Right renal pelvis (tissue), 4 donors: ENCODE results near the gene SHANK3. TPM values are rescaled to one million over a fixed set of nuclear protein-coding genes. Genes with fewer than 3 reads are reported as not detected.
"Not testable (repeated sequence)": the region's sequence is repeated elsewhere in the genome, so short reads cannot be mapped to it uniquely, and the experiment has no call there.

Experiments used
- DNase-seq, 4 donors: peaks; one replicate each; pipeline ENCODE4 v3.0.0-alpha.2; 2013; ENCODE audit warnings: low read depth in 4 of 4, low spot score in 3 of 4, missing footprints in 1 of 4
- polyA plus RNA-seq, 4 donors: library from polyadenylated mRNA; unstranded; fragments of 120-200 nt; gene quantifications; one replicate each; pipeline ENCODE4 v1.2.1, GENCODE V29; 2013; ENCODE audit not compliant: insufficient read length in 4 of 4

The SHANK3 gene
- polyA plus RNA-seq, 4 donors, result 13.3 to 23.2 (median 17.4) TPM

GRCh38 chr22:50643821-50644101, 28.9 kb upstream of the SHANK3 start:
- DNase-seq, result not testable (repeated sequence)

GRCh38 chr22:50653256-50653655, 19.4 kb upstream of the SHANK3 start:
- no peak for DNase-seq

- not testable (repeated sequence) for DNase-seq
Observed at GRCh38 chr22:50654664-50655063, 18.0 kb upstream of the SHANK3 start.

- DNase-seq, result no peak
Observed at GRCh38 chr22:50656122-50657070, 16.2 kb upstream of the SHANK3 start.

DNA sequence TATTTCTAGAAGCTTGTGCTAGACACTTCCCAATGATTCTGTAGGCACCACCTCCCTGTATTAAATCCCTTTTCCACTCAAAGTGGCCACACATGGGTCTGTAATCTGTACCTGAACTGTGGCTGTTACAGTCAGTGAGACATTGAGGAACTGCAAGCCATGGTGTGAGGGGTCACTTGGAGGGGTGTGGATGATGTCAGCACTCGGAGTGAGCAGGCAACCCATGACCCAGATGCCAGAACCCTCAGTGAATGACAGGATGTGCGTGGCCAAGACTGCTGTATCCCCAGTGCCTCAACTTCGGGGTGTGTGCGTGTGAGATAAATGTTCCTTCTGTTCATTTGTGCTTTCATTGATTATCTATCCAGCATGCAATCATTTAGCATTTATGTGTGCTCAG, 14.7 kb upstream of the SHANK3 start:
- no peak for DNase-seq

DNA sequence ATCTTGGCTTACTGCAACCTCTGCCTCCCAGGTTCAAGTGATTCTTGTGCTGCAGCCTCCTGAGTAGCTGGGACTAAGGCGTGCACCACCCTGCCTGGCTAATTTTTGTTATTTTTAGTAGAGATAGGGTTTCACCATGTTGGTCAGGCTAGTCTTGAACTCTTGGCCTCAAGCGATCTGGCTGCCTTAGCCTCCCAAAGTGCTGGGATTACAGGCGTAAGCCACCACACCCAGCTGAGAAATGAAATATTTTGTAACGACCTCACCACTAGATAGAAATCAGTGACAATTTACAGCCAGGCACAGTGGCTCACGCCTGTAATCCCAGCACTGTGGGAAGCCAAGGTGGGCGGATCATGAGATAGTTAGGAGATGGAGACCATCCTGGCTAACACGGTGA, 12.9 kb upstream of the SHANK3 start:
- DNase-seq, result not testable (repeated sequence)

GRCh38 chr22:50660306-50660705, 12.3 kb upstream of the SHANK3 start:
- DNase-seq, result no peak

GRCh38 chr22:50665212-50665611, 7.4 kb upstream of the SHANK3 start:
- no peak for DNase-seq

- no peak for DNase-seq
Observed at GRCh38 chr22:50665738-50666137, 6.9 kb upstream of the SHANK3 start.

DNA sequence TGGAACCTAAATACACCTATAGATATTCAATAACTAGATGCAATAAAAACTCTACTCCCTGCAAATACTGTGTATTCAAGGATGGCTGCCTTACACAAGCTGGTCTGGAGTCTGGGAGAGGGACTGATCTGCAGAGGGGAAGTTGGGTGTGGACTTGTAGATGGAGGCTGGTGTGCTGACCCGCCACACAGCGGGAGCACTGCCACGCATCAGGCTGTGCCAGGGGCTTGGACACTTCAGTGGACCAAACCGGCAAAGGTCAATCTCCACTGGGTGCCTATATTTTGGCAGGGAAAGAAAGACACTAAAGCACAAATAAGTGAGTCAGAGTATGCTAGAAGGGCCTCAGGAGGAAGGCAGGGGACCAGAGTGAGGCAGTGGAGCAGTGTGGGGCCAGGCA, 2.1 kb upstream of the SHANK3 start:
- DNase-seq, result no peak

GRCh38 chr22:50670914-50671538, 1.6 kb upstream of the SHANK3 start:
- no peak for DNase-seq

GRCh38 chr22:50671641-50672040, 982 bp upstream of the SHANK3 start:
- no peak for DNase-seq

GRCh38 chr22:50672041-50672440, 582 bp upstream of the SHANK3 start:
- DNase-seq, result no peak

- no peak for DNase-seq
Observed at GRCh38 chr22:50673231-50674129, 857 bp downstream of the SHANK3 start.

DNA sequence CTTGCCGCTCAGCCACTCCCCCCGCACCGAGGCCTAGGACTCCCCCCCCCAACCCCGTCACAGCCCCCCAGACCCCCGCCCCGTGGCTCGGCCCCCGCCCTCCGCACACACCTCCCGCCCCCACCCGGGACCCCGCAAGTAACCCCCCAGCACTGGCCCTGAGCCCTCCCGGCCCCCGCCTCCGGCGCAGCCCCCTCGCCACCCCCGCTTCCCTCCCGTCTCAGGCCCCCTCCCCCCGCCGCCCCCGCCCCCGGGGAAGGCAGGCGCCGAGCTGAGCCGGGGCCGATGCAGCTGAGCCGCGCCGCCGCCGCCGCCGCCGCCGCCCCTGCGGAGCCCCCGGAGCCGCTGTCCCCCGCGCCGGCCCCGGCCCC, 1.5 kb downstream of the SHANK3 start:
- no peak for DNase-seq

DNA sequence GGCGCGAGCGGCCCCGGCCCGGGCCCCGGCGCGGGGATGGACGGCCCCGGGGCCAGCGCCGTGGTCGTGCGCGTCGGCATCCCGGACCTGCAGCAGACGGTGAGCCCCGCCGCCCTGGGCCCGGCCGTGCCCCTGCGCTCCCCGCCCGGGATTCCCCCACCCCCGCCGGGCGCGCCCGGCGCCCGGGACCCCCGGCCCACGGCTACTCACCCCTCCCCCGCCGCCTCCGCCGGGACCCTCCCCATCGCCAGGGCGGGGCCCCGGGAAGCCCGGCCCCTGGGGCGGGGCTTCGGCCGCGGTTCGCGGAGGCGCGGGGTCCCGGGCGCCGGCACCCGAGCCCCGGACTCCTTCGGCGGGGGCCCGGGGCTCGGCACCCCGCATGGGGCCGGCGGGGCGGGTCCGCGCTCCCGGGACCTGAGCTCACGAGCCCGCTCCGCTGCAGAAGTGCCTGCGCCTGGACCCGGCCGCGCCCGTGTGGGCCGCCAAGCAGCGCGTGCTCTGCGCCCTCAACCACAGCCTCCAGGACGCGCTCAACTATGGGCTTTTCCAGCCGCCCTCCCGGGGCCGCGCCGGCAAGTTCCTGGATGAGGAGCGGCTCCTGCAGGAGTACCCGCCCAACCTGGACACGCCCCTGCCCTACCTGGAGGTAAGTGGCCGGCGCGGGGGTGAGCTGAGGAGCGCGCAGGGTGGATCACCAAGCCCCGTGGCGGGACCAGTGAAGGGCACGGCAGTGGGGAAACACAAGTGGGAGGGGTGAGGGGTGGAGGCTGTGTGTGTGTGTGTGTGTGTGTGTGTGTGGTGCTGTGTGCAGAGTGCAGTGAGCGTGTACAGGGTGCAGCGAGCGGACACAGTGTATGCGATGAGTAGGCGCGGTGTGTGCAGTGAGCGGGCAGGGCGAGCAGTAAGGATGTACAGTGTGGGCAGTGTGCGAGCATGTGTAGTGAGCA, 2.3 kb downstream of the SHANK3 start:
- no peak for DNase-seq

- no peak for DNase-seq
Observed at GRCh38 chr22:50675553-50676179, 3.0 kb downstream of the SHANK3 start.

GRCh38 chr22:50676180-50676636, 3.6 kb downstream of the SHANK3 start:
- no peak for DNase-seq

GRCh38 chr22:50676661-50677492, 4.3 kb downstream of the SHANK3 start:
- DNase-seq, result no peak
